PFSK-1 (cell line): Measurements from ENCODE around the gene ESPNL.

Source experiments
- FOXP2 ChIP-seq: optimal IDR thresholded peaks from 2 replicates; pipeline ENCODE3; 2011; ENCODE audit warnings: borderline replicate concordance, control low read depth, inconsistent platforms; ENCODE audit not compliant: insufficient read depth; ENCODE audit errors: extremely low read length, extremely low read depth
- POLR2AphosphoS5 ChIP-seq: IDR thresholded peaks from 2 replicates; pipeline ENCODE4 v1.6.1; 2012; ENCODE audit warnings: low read depth, mild to moderate bottlenecking, control low read depth, low read length, moderate library complexity
- REST ChIP-seq, 2 experiments: IDR thresholded peaks; 2 replicates each; pipeline versions ENCODE4 v1.6.1 to v1.8.0; 2011 to 2012; ENCODE audit warnings: low read depth in 2 of 2, low read length in 2 of 2, control low read depth in 1 of 2, inconsistent platforms in 1 of 2, mild to moderate bottlenecking in 1 of 2, moderate library complexity in 1 of 2; ENCODE audit not compliant: insufficient read depth in 1 of 2
- SIN3A ChIP-seq: IDR thresholded peaks from 2 replicates; pipeline ENCODE4 v1.6.1; 2012; ENCODE audit warnings: mild to moderate bottlenecking, low read length, moderate library complexity, borderline replicate concordance; ENCODE audit not compliant: insufficient read depth
- TAF1 ChIP-seq: IDR thresholded peaks from 2 replicates; pipeline ENCODE4 v1.6.1; 2012; ENCODE audit warnings: low read length, control low read depth, borderline replicate concordance; ENCODE audit not compliant: insufficient read depth

GRCh38 chr2:238100821-238101771 lies 956 bp downstream of the ESPNL start:
- no peak for TF ChIP-seq POLR2AphosphoS5
- TF ChIP-seq SIN3A = no peak
- TF ChIP-seq REST (IDR thresholded peaks at IDR 0.05; ENCODE audit: insufficient read depth in 1 of 2, low read depth in 2 of 2, low read length in 2 of 2) = no peak
- TF ChIP-seq TAF1 = no peak
- TF ChIP-seq FOXP2 = no peak
